GM19395 (cell line): ENCODE measurements around the gene A3GALT2.

Source experiments
- ATAC-seq: cut with Tn5 transposase; IDR thresholded peaks from one replicate; pipeline ENCODE4 v1.9.1; 2021; ENCODE audit warnings: mild to moderate bottlenecking, moderate library complexity; ENCODE audit not compliant: unreplicated experiment

The A3GALT2 gene

DNA sequence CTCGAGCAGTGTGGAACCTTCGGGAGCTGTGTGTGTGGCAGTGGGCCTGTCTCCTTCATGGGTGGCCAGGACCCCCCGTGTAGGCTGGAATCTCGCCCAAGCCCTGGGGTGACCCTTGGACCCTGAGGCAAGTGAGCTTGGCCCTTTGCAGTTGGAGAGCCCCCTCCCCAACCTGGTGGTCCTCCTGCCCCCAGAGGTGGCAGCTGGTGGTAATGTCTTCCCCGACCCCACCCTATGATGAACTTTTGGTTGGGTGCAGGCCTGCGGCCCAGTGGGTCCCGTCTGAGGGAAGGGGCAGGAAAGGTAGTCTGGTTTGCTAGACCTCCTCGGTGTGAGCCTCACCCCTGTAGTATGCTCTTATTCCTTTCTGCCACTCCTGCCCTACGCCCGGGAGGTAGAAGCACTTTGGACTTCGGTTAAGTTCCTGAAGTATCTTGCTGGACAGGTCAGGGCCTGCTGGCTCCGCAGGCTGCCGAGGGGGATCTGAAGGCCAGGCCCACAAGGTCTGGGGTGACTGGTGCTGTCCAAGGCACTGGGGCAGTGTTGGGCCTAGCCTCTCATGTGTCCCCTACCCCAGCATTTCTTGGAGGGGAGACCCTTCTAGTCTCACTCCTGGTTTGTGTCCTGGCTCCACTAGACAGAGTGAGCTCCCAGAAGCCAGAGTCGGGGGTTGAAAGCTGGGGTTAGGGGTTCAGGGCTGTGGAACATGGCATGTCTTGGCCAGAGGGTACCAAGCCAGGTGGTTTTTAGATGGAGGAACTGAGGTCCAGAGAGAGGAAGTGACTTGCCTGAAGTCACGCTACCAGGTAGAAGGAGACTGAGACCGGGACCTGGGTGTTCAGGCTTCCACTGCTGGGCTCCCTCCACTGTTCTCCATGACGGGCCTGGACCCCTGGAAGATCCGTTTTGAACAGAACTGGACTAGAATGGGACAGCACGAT, 62.9 kb downstream of the A3GALT2 start:
- no peak for ATAC-seq

DNA sequence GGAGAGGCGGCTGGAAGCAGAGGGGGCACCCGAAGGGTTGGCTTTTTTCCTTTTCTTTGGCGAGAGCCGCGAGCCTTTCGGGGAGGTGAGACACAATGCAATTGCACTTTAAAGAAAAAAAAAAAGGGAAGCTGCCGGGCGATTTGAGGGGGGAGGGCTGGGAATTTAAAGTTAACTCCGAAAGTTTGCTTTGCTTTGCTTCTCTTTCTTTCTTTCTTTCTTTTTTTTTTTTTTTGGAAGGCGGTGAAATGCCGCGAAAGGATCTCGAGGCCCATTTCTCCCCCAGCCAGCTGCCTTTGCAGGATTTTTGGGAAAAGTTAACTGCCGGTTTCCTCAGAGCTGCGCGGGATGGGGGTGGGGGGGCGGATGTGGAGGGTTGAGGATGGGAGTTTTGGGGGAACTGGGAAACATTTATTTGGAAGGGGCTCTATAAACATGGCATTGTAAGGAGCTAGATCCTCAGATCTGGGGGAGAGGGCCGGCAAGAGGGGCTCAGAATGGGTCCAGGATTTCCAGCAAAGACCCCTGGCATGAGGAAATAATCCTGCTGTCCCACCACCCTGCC, 63.6 kb downstream of the A3GALT2 start:
- ATAC-seq: no peak
